H9 (cell line): ENCODE measurements around the gene ZFAND3. TPM values are rescaled to one million over a fixed set of nuclear protein-coding genes. Genes with fewer than 3 reads are reported as not detected.

ENCODE experiments used
- DNase-seq: peaks from one replicate; pipeline ENCODE4 v3.0.0-alpha.2; 2017
- H2AFZ ChIP-seq: one replicate; pipeline ENCODE4 v1.6.1; 2013; ENCODE audit warnings: mild to moderate bottlenecking, low read length, control low read depth, moderate library complexity
- H2AK5ac ChIP-seq: 2 replicates; pipeline ENCODE4 v1.6.1; 2013; ENCODE audit warnings: low read length, control low read depth, mixed read lengths; ENCODE audit not compliant: insufficient read length
- H2BK120ac ChIP-seq: one replicate; pipeline ENCODE4 v1.6.1; 2013; ENCODE audit warnings: low read depth, mild to moderate bottlenecking, low read length, control low read depth, inconsistent platforms; ENCODE audit not compliant: poor library complexity, severe bottlenecking
- H2BK12ac ChIP-seq: 2 replicates; pipeline ENCODE4 v1.6.1; 2013; ENCODE audit warnings: low read length, control low read depth, mixed read lengths, low read depth; ENCODE audit not compliant: insufficient read length
- H2BK15ac ChIP-seq: 2 replicates; pipeline ENCODE4 v1.6.1; 2013; ENCODE audit warnings: low read depth, low read length, control low read depth
- H2BK20ac ChIP-seq: one replicate; pipeline ENCODE4 v1.6.1; 2013; ENCODE audit warnings: low read depth, mild to moderate bottlenecking, low read length, control low read depth, inconsistent platforms; ENCODE audit not compliant: poor library complexity, severe bottlenecking
- H2BK5ac ChIP-seq: 2 replicates; pipeline ENCODE4 v1.6.1; 2013; ENCODE audit warnings: low read length, control low read depth, mixed read lengths; ENCODE audit not compliant: insufficient read length
- H3K14ac ChIP-seq: 2 replicates; pipeline ENCODE4 v1.6.1; 2013; ENCODE audit warnings: low read length, control low read depth; ENCODE audit not compliant: insufficient read depth
- H3K18ac ChIP-seq: 2 replicates; pipeline ENCODE4 v1.6.1; 2013; ENCODE audit warnings: low read depth, mild to moderate bottlenecking, mixed read lengths, low read length, control low read depth; ENCODE audit not compliant: insufficient read length
- H3K23ac ChIP-seq: 2 replicates; pipeline ENCODE4 v1.6.1; 2013; ENCODE audit warnings: low read length, control low read depth, mixed read lengths, low read depth; ENCODE audit not compliant: insufficient read length
- H3K23me2 ChIP-seq: 2 replicates; pipeline ENCODE4 v1.6.1; 2013; ENCODE audit warnings: low read depth, mild to moderate bottlenecking, mixed read lengths, low read length, control low read depth; ENCODE audit not compliant: insufficient read length, poor library complexity, severe bottlenecking
- H3K27ac ChIP-seq: 2 replicates; pipeline ENCODE4 v1.5.1; 2013; ENCODE audit warnings: low read length, control low read depth, mixed read lengths, low read depth; ENCODE audit not compliant: insufficient read length
- H3K27me3 ChIP-seq: 2 replicates; pipeline ENCODE4 v1.6.1; 2013; ENCODE audit warnings: low read length, control low read depth, inconsistent platforms; ENCODE audit not compliant: insufficient read depth
- H3K4ac ChIP-seq: 2 replicates; pipeline ENCODE4 v1.6.1; 2013; ENCODE audit warnings: low read depth, mild to moderate bottlenecking, control low read depth, inconsistent platforms, low read length, moderate library complexity
- H3K4me1 ChIP-seq: 2 replicates; pipeline ENCODE4 v1.6.1; 2013; ENCODE audit warnings: low read length, control low read depth, inconsistent platforms; ENCODE audit not compliant: insufficient read depth
- H3K4me2 ChIP-seq: 2 replicates; pipeline ENCODE4 v1.6.1; 2013; ENCODE audit warnings: low read length, control low read depth, mixed read lengths; ENCODE audit not compliant: insufficient read length, insufficient read depth
- H3K56ac ChIP-seq: 2 replicates; pipeline ENCODE4 v1.6.1; 2013; ENCODE audit warnings: low read depth, mild to moderate bottlenecking, mixed read lengths, low read length, control low read depth; ENCODE audit not compliant: insufficient read length
- H3K79me1 ChIP-seq: 2 replicates; pipeline ENCODE4 v1.6.1; 2013; ENCODE audit warnings: low read depth, mild to moderate bottlenecking, moderate library complexity, low read length, control low read depth, inconsistent platforms; ENCODE audit not compliant: insufficient read depth, poor library complexity, severe bottlenecking
- H3K79me2 ChIP-seq: 2 replicates; pipeline ENCODE4 v1.6.1; 2013; ENCODE audit warnings: low read length, control low read depth, inconsistent platforms; ENCODE audit not compliant: insufficient read depth
- H3K9ac ChIP-seq: 2 replicates; pipeline ENCODE4 v1.6.1; 2013; ENCODE audit warnings: low read length, control low read depth, mixed read lengths; ENCODE audit not compliant: insufficient read length; ENCODE audit errors: extremely low read depth
- H3K9me3 ChIP-seq: one replicate; pipeline ENCODE4 v1.6.1; 2013; ENCODE audit warnings: low read depth, low read length, inconsistent platforms; ENCODE audit not compliant: control insufficient read depth
- H3T11ph ChIP-seq: one replicate; pipeline ENCODE4 v1.6.1; 2013; ENCODE audit warnings: mild to moderate bottlenecking, low read length, control low read depth, inconsistent platforms
- H4K20me1 ChIP-seq: one replicate; pipeline ENCODE4 v1.6.1; 2013; ENCODE audit not compliant: control insufficient read depth, insufficient read length, insufficient read depth
- H4K5ac ChIP-seq: 2 replicates; pipeline ENCODE4 v1.6.1; 2013; ENCODE audit warnings: low read depth, mild to moderate bottlenecking, mixed read lengths, low read length, control low read depth; ENCODE audit not compliant: insufficient read length
- H4K8ac ChIP-seq: replicated peaks from 2 replicates; pipeline ENCODE4 v1.6.1; 2013; ENCODE audit warnings: low read length, control low read depth, mixed read lengths, low read depth; ENCODE audit not compliant: insufficient read length
- H4K91ac ChIP-seq: 2 replicates; pipeline ENCODE4 v1.6.1; 2013; ENCODE audit warnings: low read depth, mild to moderate bottlenecking, moderate library complexity, mixed read lengths, low read length, control low read depth; ENCODE audit not compliant: insufficient read length
- H3K27ac Mint-ChIP-seq, 3 experiments: 2 replicates in 2 of 3; 3 replicates in 1 of 3; pipeline ENCODE4 v1.8.0; 2020 to 2021; ENCODE audit warnings: mixed read lengths in 3 of 3, mild to moderate bottlenecking in 1 of 3, moderate library complexity in 1 of 3
- H3K27me3 Mint-ChIP-seq: 2 replicates; pipeline ENCODE4 v1.8.0; 2021; ENCODE audit warnings: low read depth, mild to moderate bottlenecking, moderate library complexity, mixed read lengths
- H3K36me3 Mint-ChIP-seq, 3 experiments: 2 replicates in 2 of 3; 3 replicates in 1 of 3; pipeline ENCODE4 v1.8.0; 2020 to 2021; ENCODE audit warnings: low read depth in 3 of 3, mixed read lengths in 3 of 3; ENCODE audit not compliant: insufficient read depth in 1 of 3
- H3K4me1 Mint-ChIP-seq, 2 experiments: 2 replicates each; pipeline ENCODE4 v1.8.0; 2020; ENCODE audit warnings: mixed read lengths in 2 of 2
- H3K4me3 Mint-ChIP-seq, 2 experiments: 2 replicates in 1 of 2; 3 replicates in 1 of 2; pipeline ENCODE4 v1.8.0; 2020 to 2021; ENCODE audit warnings: mild to moderate bottlenecking in 2 of 2, mixed read lengths in 2 of 2, moderate library complexity in 1 of 2
- H3K9me3 Mint-ChIP-seq, 2 experiments: 2 replicates in 1 of 2; 3 replicates in 1 of 2; pipeline ENCODE4 v1.8.0; 2020; ENCODE audit warnings: mild to moderate bottlenecking in 2 of 2, mixed read lengths in 2 of 2, moderate library complexity in 1 of 2
- CTCF ChIP-seq: fragments of 200-600 bp; sonication (generic); conservative IDR thresholded peaks from 3 replicates; pipeline ENCODE4 v1.8.0; 2021; ENCODE audit warnings: antibody characterized with exemption, mild to moderate bottlenecking
- WGBS: extraction: QIAGEN DNeasy Blood & Tissue Kit; methylation state at CpG from one replicate; pipeline ENCODE4 v1.1.7; 2013; ENCODE audit warnings: missing lambda C conversion rate, low lambda C conversion rate, mixed read lengths; ENCODE audit not compliant: insufficient read length; ENCODE audit errors: extremely low coverage; 5-methylcytosine and 5-hydroxymethylcytosine counted together
- total RNA-seq: library from RNA; stranded (reverse); gene quantifications from 2 replicates; pipeline ENCODE4 v1.2.1, GENCODE V29; 2021

The ZFAND3 gene
- total RNA-seq, 1 experiment from 2014 or later, result 57.7 TPM

- H2AK5ac ChIP-seq, result no peak overlapping the region
- H2BK5ac ChIP-seq, result no peak overlapping the region
- no CpG with 5 or more reads among the region's 2 CpGs for WGBS
- H3K79me2 ChIP-seq, result peaks cover 6% of the 10 kb centered on the region; the same call in 1 of the 2 replicates
- H3K56ac ChIP-seq, result no peak overlapping the region
- H4K91ac ChIP-seq, result no peak overlapping the region
- no peak overlapping the region for H4K8ac ChIP-seq
- no peak overlapping the region for H2BK20ac ChIP-seq
- H4K5ac ChIP-seq, result no peak overlapping the region
- H3K4me1 Mint-ChIP-seq, result peaks cover 11 to 12% of the 10 kb centered on the region in 2 experiments
- H2BK15ac ChIP-seq, result no peak overlapping the region
- H2BK12ac ChIP-seq, result no peak overlapping the region
- peaks cover 0 to 4% of the 10 kb centered on the region in 2 experiments; a peak in 3 of 5 replicates for H3K9me3 Mint-ChIP-seq
- no peaks in the 10 kb centered on the region for H3K23me2 ChIP-seq
- no peak overlapping the region for H3K23ac ChIP-seq
- no peak overlapping the region for H3K4ac ChIP-seq
- H3K4me2 ChIP-seq, result no peak overlapping the region
- H2BK120ac ChIP-seq, result no peak overlapping the region
- no peak overlapping the region for H3K14ac ChIP-seq
- no peaks in the 10 kb centered on the region for H3K4me1 ChIP-seq
- H3K27me3 Mint-ChIP-seq, result no peaks in the 10 kb centered on the region
- peaks cover 12% of the 10 kb centered on the region for H3K79me1 ChIP-seq
- H2AFZ ChIP-seq, result no peak overlapping the region
- H3K9ac ChIP-seq, result no peak overlapping the region
- H3K18ac ChIP-seq, result no peak overlapping the region
- no peak for DNase-seq
- H3T11ph ChIP-seq, result no peak overlapping the region
- no peak overlapping the region for H3K4me3 Mint-ChIP-seq
- H3K27ac Mint-ChIP-seq, result no peak overlapping the region
- H3K36me3 Mint-ChIP-seq, result peaks cover 13 to 23% (median 17%) of the 10 kb centered on the region in 3 experiments; a peak in 6 of 7 replicates
- peaks cover 8% of the 10 kb centered on the region for H3K9me3 ChIP-seq
- H3K27me3 ChIP-seq, result no peaks in the 10 kb centered on the region
- no peaks in the 10 kb centered on the region for H4K20me1 ChIP-seq
- H3K27ac ChIP-seq, result no peak overlapping the region
- TF ChIP-seq CTCF, result no peak
Observed at GRCh38 chr6:37835923-37836322, 16.4 kb downstream of the ZFAND3 start.
